ENCODE data around the gene DSPP.

DSPP gene

DNA sequence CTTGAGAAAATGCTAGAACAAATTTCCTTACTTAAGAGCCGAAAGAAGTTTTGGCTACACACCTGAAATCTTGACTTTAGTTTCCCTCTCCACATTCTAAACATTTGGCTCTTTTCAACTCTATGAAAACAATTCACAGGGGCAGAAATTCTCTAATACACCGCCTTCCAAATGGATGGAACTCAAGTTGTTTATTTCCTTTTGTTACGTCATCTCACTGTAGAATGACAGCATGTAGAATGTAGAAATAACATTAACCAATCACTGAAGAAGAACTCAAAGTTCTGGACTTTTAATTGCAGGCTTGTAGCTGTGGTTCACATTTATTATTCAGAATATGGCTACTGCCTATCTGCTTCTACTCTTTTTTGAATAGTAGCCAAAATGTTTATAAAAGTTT, 43.6 kb downstream of the DSPP start:
- TF ChIP-seq, protein P1, sequence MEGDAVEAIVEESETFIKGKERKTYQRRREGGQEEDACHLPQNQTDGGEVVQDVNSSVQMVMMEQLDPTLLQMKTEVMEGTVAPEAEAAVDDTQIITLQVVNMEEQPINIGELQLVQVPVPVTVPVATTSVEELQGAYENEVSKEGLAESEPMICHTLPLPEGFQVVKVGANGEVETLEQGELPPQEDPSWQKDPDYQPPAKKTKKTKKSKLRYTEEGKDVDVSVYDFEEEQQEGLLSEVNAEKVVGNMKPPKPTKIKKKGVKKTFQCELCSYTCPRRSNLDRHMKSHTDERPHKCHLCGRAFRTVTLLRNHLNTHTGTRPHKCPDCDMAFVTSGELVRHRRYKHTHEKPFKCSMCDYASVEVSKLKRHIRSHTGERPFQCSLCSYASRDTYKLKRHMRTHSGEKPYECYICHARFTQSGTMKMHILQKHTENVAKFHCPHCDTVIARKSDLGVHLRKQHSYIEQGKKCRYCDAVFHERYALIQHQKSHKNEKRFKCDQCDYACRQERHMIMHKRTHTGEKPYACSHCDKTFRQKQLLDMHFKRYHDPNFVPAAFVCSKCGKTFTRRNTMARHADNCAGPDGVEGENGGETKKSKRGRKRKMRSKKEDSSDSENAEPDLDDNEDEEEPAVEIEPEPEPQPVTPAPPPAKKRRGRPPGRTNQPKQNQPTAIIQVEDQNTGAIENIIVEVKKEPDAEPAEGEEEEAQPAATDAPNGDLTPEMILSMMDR (IDR thresholded peaks at IDR 0.05; ENCODE audit: low read depth, low read length) = no peak
- Histone ChIP-seq H3K27ac (no peak overlapping the region), H3K4me3 (ENCODE audit: low read depth, low read length) (no peak overlapping the region), H3K9me3 (ENCODE audit: severe bottlenecking) (no peaks in the 10 kb centered on the region), H3K27me3 (ENCODE audit: insufficient read depth, low read depth, severe bottlenecking) (no peaks in the 10 kb centered on the region), H3K36me3 (no peaks in the 10 kb centered on the region)
- no peak for DNase-seq

DNA sequence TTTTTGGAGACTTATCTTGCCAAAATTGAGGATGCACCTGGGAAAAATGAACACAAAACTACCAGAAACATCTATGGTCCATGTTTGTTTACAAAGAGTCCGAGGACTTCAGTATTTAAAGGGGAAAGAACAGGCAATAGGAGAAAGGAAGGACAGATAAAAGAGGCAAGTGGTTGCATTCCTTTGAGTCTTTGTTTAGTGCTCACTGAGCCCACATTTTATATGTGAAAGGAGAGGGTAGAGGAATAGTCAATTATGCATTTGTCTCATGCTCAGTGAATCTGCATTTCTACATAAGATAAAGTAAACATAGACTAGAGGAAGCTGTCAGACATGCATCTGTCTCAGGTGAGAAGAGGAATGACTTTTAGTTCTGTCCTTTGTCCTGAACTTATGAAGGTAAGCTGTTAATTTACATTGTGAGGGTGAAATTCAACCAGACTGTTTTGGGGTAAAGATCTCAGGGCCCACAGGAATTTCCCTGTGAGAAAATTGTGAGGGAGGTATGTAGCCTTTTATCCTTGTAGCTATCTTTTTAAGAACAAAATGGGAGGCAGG, 46.2 kb downstream of the DSPP start:
- H3K27ac ChIP-seq = no peak overlapping the region
- H3K4me3 ChIP-seq (ENCODE audit: low read depth, low read length) = no peak overlapping the region
- H3K36me3 ChIP-seq = no peaks in the 10 kb centered on the region
- no peak for DNase-seq
- H3K27me3 ChIP-seq (ENCODE audit: insufficient read depth, low read depth, severe bottlenecking) = no peaks in the 10 kb centered on the region
- H3K9me3 ChIP-seq (ENCODE audit: severe bottlenecking) = no peaks in the 10 kb centered on the region
- TF ChIP-seq, protein P1 (IDR thresholded peaks at IDR 0.05; ENCODE audit: low read depth, low read length) = no peak

DNA sequence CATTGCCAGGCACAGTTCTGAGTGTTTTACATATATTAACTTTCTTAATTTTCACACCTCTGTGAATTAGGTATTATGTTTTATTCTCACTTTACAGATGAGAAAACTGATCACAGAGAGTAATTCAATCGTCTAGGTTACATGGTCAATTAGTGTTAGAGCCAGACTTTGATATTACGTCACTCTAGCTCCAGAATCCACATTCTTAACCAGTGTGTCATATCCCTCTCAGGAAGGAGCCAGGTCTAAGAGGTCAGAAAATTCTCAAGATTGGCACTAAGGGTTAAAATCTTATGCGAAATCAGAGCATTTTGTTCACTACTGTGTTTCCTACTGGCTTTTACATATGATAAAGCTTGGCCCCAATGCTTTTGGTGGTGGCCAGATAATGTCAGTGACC, 49.2 kb downstream of the DSPP start:
- H3K4me3 ChIP-seq (ENCODE audit: low read depth, low read length) = no peak overlapping the region
- no peak overlapping the region for H3K27ac ChIP-seq
- H3K27me3 ChIP-seq (ENCODE audit: insufficient read depth, low read depth, severe bottlenecking) = no peaks in the 10 kb centered on the region
- TF ChIP-seq, protein P1 (IDR thresholded peaks at IDR 0.05; ENCODE audit: low read depth, low read length) = no peak
- DNase-seq = no peak
- H3K9me3 ChIP-seq (ENCODE audit: severe bottlenecking) = no peaks in the 10 kb centered on the region
- H3K36me3 ChIP-seq = no peaks in the 10 kb centered on the region

DNA sequence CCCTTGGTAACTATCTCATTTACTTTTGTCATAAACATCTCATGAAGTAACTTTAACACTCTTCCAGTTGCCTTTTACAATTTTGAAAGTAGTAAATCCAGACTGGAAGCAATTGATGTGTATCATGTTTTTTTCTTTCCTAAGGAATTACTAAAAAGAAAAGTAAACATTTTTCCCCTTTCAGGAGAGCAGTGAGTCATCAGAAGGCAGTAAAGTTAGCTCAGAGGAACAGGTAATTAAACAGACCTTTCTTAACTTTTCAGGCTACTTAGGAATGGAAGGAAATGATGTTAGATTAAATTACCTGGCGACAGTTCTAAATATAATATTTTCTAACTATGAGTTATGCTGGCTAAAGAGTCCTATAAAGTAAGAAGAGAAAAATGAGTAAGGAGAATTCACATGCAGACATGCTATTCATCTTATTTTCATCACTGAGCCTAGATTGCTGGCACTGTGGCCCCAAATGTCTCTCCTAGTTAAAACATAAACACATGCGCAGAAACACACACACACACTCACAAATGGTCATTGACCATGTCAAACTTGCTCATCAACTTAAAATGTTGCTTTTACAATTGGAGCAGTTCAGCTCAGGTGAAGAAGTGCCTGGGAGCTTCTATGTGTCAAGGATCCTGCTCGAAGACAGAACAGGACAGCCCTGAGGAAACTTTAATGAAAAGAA, 51.1 kb downstream of the DSPP start:
- Histone ChIP-seq H3K4me3 (ENCODE audit: low read depth, low read length) (no peak overlapping the region), H3K27me3 (ENCODE audit: insufficient read depth, low read depth, severe bottlenecking) (no peaks in the 10 kb centered on the region), H3K27ac (no peak overlapping the region), H3K36me3 (no peaks in the 10 kb centered on the region), H3K9me3 (ENCODE audit: severe bottlenecking) (no peaks in the 10 kb centered on the region)
- no peak for DNase-seq
- TF ChIP-seq, protein P1 (IDR thresholded peaks at IDR 0.05; ENCODE audit: low read depth, low read length) = no peak

DNA sequence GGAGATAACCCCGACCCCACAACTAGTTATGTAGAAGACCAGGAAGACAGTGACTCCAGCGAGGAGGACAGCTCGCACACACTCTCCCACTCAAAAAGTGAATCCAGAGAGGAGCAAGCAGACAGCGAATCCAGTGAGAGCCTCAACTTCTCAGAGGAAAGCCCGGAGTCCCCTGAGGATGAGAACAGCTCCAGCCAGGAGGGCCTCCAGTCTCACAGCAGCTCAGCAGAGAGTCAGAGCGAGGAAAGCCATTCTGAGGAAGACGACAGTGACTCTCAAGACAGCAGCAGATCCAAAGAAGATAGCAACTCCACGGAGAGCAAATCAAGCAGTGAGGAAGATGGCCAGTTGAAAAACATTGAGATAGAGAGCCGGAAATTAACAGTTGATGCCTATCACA, 54.5 kb downstream of the DSPP start:
- Histone ChIP-seq H3K36me3 (no peaks in the 10 kb centered on the region), H3K9me3 (ENCODE audit: severe bottlenecking) (no peaks in the 10 kb centered on the region), H3K4me3 (ENCODE audit: low read depth, low read length) (no peak overlapping the region), H3K27ac (no peak overlapping the region), H3K27me3 (ENCODE audit: insufficient read depth, low read depth, severe bottlenecking) (no peaks in the 10 kb centered on the region)
- DNase-seq = no peak
- TF ChIP-seq, protein P1 (IDR thresholded peaks at IDR 0.05; ENCODE audit: low read depth, low read length) = no peak
